GM21447 (cell line): ENCODE measurements around the gene ENO4.

Experiments used
- ATAC-seq: cut with Tn5 transposase; IDR thresholded peaks from one replicate; pipeline ENCODE4 v1.9.1; 2021; ENCODE audit not compliant: unreplicated experiment

ENO4 gene

GRCh38 chr10:116849248-116850057 is at the start of gene ENO4:
ENO4 (plus strand) TSS chr10:116849499; CDS start chr10:116849567, 68 bp downstream.
- peak; percentile 53 for ATAC-seq

GRCh38 chr10:116800286-116800929 is 48.9 kb upstream of the ENO4 start:
- ATAC-seq: no peak

GRCh38 chr10:116801658-116802057 is 47.6 kb upstream of the ENO4 start:
- ATAC-seq: no peak

- no peak for ATAC-seq
Observed at GRCh38 chr10:116802474-116802873, 46.8 kb upstream of the ENO4 start.

GRCh38 chr10:116802876-116803275 is 46.4 kb upstream of the ENO4 start:
- no peak for ATAC-seq

GRCh38 chr10:116803451-116804249 is 45.6 kb upstream of the ENO4 start:
- no peak for ATAC-seq

- ATAC-seq: no peak
Observed at GRCh38 chr10:116808706-116809105, 40.6 kb upstream of the ENO4 start.

- no peak for ATAC-seq
Observed at GRCh38 chr10:116809483-116810119, 39.7 kb upstream of the ENO4 start.

GRCh38 chr10:116810120-116810500 is 39.2 kb upstream of the ENO4 start:
- ATAC-seq: no peak

- no peak for ATAC-seq
Observed at GRCh38 chr10:116810895-116811294, 38.4 kb upstream of the ENO4 start.

GRCh38 chr10:116811691-116812090 is 37.6 kb upstream of the ENO4 start:
- ATAC-seq: no peak

GRCh38 chr10:116815641-116816415 is 33.5 kb upstream of the ENO4 start:
- no peak for ATAC-seq

GRCh38 chr10:116817178-116817577 is 32.1 kb upstream of the ENO4 start:
- no peak for ATAC-seq

GRCh38 chr10:116817780-116818343 is 31.4 kb upstream of the ENO4 start:
- ATAC-seq: no peak

- no peak for ATAC-seq
Observed at GRCh38 chr10:116819999-116820677, 29.2 kb upstream of the ENO4 start.

GRCh38 chr10:116825901-116826300 is 23.4 kb upstream of the ENO4 start:
- ATAC-seq: no peak

- no peak for ATAC-seq
Observed at GRCh38 chr10:116826803-116827202, 22.5 kb upstream of the ENO4 start.

- no peak for ATAC-seq
Observed at GRCh38 chr10:116827214-116827671, 22.1 kb upstream of the ENO4 start.

- no peak for ATAC-seq
Observed at GRCh38 chr10:116828116-116828515, 21.2 kb upstream of the ENO4 start.
